ENCODE data around the gene CFAP97D1. TPM values are rescaled to one million over a fixed set of nuclear protein-coding genes. Genes with fewer than 3 reads are reported as not detected.

CFAP97D1 gene
- total and polyA plus RNA-seq, 2 donors (not counting 1 experiment from before 2014, with no cell fraction given), result 0.01 TPM; not detected in 1

GRCh38 chr17:43832168-43832975 lies 52.1 kb downstream of the CFAP97D1 start:
- 9% methylated on average over 47 of the region's 51 CpGs for WGBS (ENCODE audit: insufficient coverage)
- Histone ChIP-seq H3K27ac (ENCODE audit: low read length in 2 of 2) (no peak overlapping the region), H3K9ac (ENCODE audit: low read length) (peak overlapping the region; percentile 62), H3K4me1 (ENCODE audit: control insufficient read depth in 2 of 2, insufficient read depth in 2 of 2, low read length in 2 of 2) (peaks cover 14 to 21% of the 10 kb centered on the region in 2 donors), H3K4me2 (replicated peaks; ENCODE audit: low read depth, low read length, poor library complexity, severe bottlenecking) (peak overlapping the region; percentile 90), H2AFZ (ENCODE audit: insufficient read depth, low read depth, low read length, poor library complexity, severe bottlenecking) (peak overlapping the region; percentile 73), H3K27me3 (replicated peaks in 1 of 4; ENCODE audit: control extremely low read depth in 1 of 4, control insufficient read depth in 3 of 4, insufficient read depth in 4 of 4, low read length in 3 of 4) (peaks cover 0 to 34% (median 25%) of the 10 kb centered on the region in 4 experiments), H3K4me3 (ENCODE audit: control extremely low read depth in 1 of 5, extremely low read depth in 1 of 5, insufficient read depth in 1 of 5, low read depth in 2 of 5, low read length in 4 of 5) (peak overlapping the region in 3 of 5 experiments; percentile 27 to 53 (median 48)), H3K36me3 (replicated peaks in 1 of 2; ENCODE audit: control extremely low read depth in 1 of 2, control insufficient read depth in 1 of 2, extremely low read depth in 1 of 2, insufficient read depth in 2 of 2, low read length in 1 of 2) (no peaks in the 10 kb centered on the region), H3K9me3 (ENCODE audit: control extremely low read depth in 1 of 3, control insufficient read depth in 2 of 3, insufficient read depth in 1 of 3, low read length in 2 of 3) (peaks cover 0 to 10% (median 0%) of the 10 kb centered on the region in 3 donors), H4K20me1 (ENCODE audit: control insufficient read depth, insufficient read depth, low read length, poor library complexity, severe bottlenecking) (no peaks in the 10 kb centered on the region), H3K79me2 (ENCODE audit: control insufficient read depth, insufficient read depth, low read length) (no peaks in the 10 kb centered on the region)
- ChIA-PET CTCF (interaction anchor here (1.0 kb wide), 1 partner anchor 14 kb away, joined by 3 read pairs; the partner anchor contains the start of gene CD300LG), POLR2A (interaction anchor here (0.5 kb wide), 1 partner anchor 267 kb away, joined by 4 read pairs; no protein-coding TSS in a partner anchor)
- peaks cover 70% of the 10 kb centered on the region for H3K27me3 Mint-ChIP-seq
- peaks cover 16% of the 10 kb centered on the region for H3K4me1 Mint-ChIP-seq
- peak overlapping the region; percentile 82 for H3K4me3 Mint-ChIP-seq
- peak; percentile 41 for DNase-seq
- no peak overlapping the region for H3K27ac Mint-ChIP-seq
- intact Hi-C loops (cut with micrococcal nuclease), result no loop called here
- H3K9me3 Mint-ChIP-seq (ENCODE audit: insufficient read depth), result no peaks in the 10 kb centered on the region
- no peak for ATAC-seq (ENCODE audit: low read depth)
- TF ChIP-seq EZH2 (IDR thresholded peaks at IDR 0.05; ENCODE audit: borderline replicate concordance, insufficient read depth, low read depth, low read length, poor library complexity, severe bottlenecking) (no peak), CTCF (IDR thresholded peaks at IDR 0.05) (no peak)

Measured in B cell (primary cell).